Muscle layer of duodenum (tissue), 2 donors: ENCODE data around the gene RFX3.

ENCODE experiments used
- H3K27ac ChIP-seq: one replicate; pipeline ENCODE4 v1.7.0; 2013; ENCODE audit warnings: mild to moderate bottlenecking, low read length
- H3K27me3 ChIP-seq: one replicate; pipeline ENCODE4 v1.7.0; 2013; ENCODE audit warnings: low read depth, mild to moderate bottlenecking, control low read depth, low read length
- H3K36me3 ChIP-seq, 2 donors: one replicate each; pipeline ENCODE4 v1.7.0; 2013; ENCODE audit warnings: low read length in 2 of 2, control low read depth in 1 of 2, mild to moderate bottlenecking in 1 of 2; ENCODE audit not compliant: insufficient read depth in 2 of 2, control insufficient read depth in 1 of 2
- H3K4me1 ChIP-seq, 2 donors: one replicate each; pipeline ENCODE4 v1.7.0; 2013; ENCODE audit warnings: low read length in 2 of 2, mild to moderate bottlenecking in 2 of 2, control low read depth in 1 of 2, moderate library complexity in 1 of 2; ENCODE audit not compliant: insufficient read depth in 2 of 2, control insufficient read depth in 1 of 2
- H3K4me3 ChIP-seq, 2 donors: one replicate each; pipeline ENCODE4 v1.7.0; 2013; ENCODE audit warnings: low read length in 2 of 2, low read depth in 1 of 2, mild to moderate bottlenecking in 1 of 2
- H3K9me3 ChIP-seq, 2 donors: one replicate each; pipeline ENCODE4 v1.7.0; 2013; ENCODE audit warnings: low read length in 2 of 2, control low read depth in 1 of 2, mild to moderate bottlenecking in 1 of 2; ENCODE audit not compliant: control insufficient read depth in 1 of 2
- donor health status: healthy.

Gene RFX3

GRCh38 chr9:3474821-3475220 lies 51.0 kb downstream of the RFX3 start:
- Histone ChIP-seq H3K4me3 (no peak overlapping the region), H3K27me3 (no peaks in the 10 kb centered on the region), H3K27ac (no peak overlapping the region), H3K4me1 (no peaks in the 10 kb centered on the region), H3K9me3 (peaks cover 0 to 8% of the 10 kb centered on the region in 2 donors), H3K36me3 (peaks cover 0 to 4% of the 10 kb centered on the region in 2 donors)

GRCh38 chr9:3473405-3473804 lies 52.4 kb downstream of the RFX3 start:
- H3K4me3 ChIP-seq: no peak overlapping the region
- H3K27ac ChIP-seq: no peak overlapping the region
- H3K27me3 ChIP-seq: no peaks in the 10 kb centered on the region

GRCh38 chr9:3471883-3472282 lies 53.9 kb downstream of the RFX3 start:
- Histone ChIP-seq H3K27me3 (no peaks in the 10 kb centered on the region), H3K27ac (no peak overlapping the region), H3K4me1 (peaks cover 0 to 6% of the 10 kb centered on the region in 2 donors)

More at GRCh38 chr9:3473405-3473804, 52.4 kb downstream of the RFX3 start:
- H3K9me3 ChIP-seq: peaks cover 0 to 6% of the 10 kb centered on the region in 2 donors
- no peaks in the 10 kb centered on the region for H3K4me1 ChIP-seq
- H3K36me3 ChIP-seq: peaks cover 0 to under 1% of the 10 kb centered on the region in 2 donors

GRCh38 chr9:3468421-3469205 lies 57.2 kb downstream of the RFX3 start:
- Histone ChIP-seq H3K36me3 (no peaks in the 10 kb centered on the region), H3K4me3 (no peak overlapping the region), H3K27me3 (no peaks in the 10 kb centered on the region), H3K27ac (no peak overlapping the region), H3K4me1 (peaks cover 0 to 6% of the 10 kb centered on the region in 2 donors), H3K9me3 (no peaks in the 10 kb centered on the region)

More at GRCh38 chr9:3471883-3472282, 53.9 kb downstream of the RFX3 start:
- H3K9me3 ChIP-seq: no peaks in the 10 kb centered on the region
- no peaks in the 10 kb centered on the region for H3K36me3 ChIP-seq
- H3K4me3 ChIP-seq: no peak overlapping the region

- no peaks in the 10 kb centered on the region for H3K36me3 ChIP-seq
- H3K4me1 ChIP-seq: peaks cover 0 to 6% of the 10 kb centered on the region in 2 donors
- H3K4me3 ChIP-seq: no peak overlapping the region
- H3K9me3 ChIP-seq: no peaks in the 10 kb centered on the region
- H3K27me3 ChIP-seq: no peaks in the 10 kb centered on the region
- H3K27ac ChIP-seq: no peak overlapping the region
Observed at GRCh38 chr9:3467593-3468219, 58.1 kb downstream of the RFX3 start.

- no peaks in the 10 kb centered on the region for H3K9me3 ChIP-seq
- no peak overlapping the region for H3K27ac ChIP-seq
- peaks cover 0 to 6% of the 10 kb centered on the region in 2 donors for H3K4me1 ChIP-seq
- no peak overlapping the region for H3K4me3 ChIP-seq
- no peaks in the 10 kb centered on the region for H3K36me3 ChIP-seq
- no peaks in the 10 kb centered on the region for H3K27me3 ChIP-seq
Observed at GRCh38 chr9:3464033-3464638, 61.7 kb downstream of the RFX3 start.

- no peaks in the 10 kb centered on the region for H3K36me3 ChIP-seq
- H3K4me3 ChIP-seq: no peak overlapping the region
- no peaks in the 10 kb centered on the region for H3K4me1 ChIP-seq
- H3K27me3 ChIP-seq: no peaks in the 10 kb centered on the region
- no peaks in the 10 kb centered on the region for H3K9me3 ChIP-seq
- no peak overlapping the region for H3K27ac ChIP-seq
Observed at GRCh38 chr9:3458806-3459475, 66.9 kb downstream of the RFX3 start.

- no peaks in the 10 kb centered on the region for H3K27me3 ChIP-seq
- no peaks in the 10 kb centered on the region for H3K4me1 ChIP-seq
- no peak overlapping the region for H3K27ac ChIP-seq
- H3K4me3 ChIP-seq: no peak overlapping the region
- no peaks in the 10 kb centered on the region for H3K9me3 ChIP-seq
- H3K36me3 ChIP-seq: no peaks in the 10 kb centered on the region
Observed at GRCh38 chr9:3457175-3457574, 68.6 kb downstream of the RFX3 start.

GRCh38 chr9:3455717-3456116 lies 70.1 kb downstream of the RFX3 start:
- Histone ChIP-seq H3K4me1 (no peaks in the 10 kb centered on the region), H3K27ac (no peak overlapping the region), H3K27me3 (no peaks in the 10 kb centered on the region), H3K36me3 (no peaks in the 10 kb centered on the region), H3K9me3 (no peaks in the 10 kb centered on the region), H3K4me3 (no peak overlapping the region)

- Histone ChIP-seq H3K4me1 (no peaks in the 10 kb centered on the region), H3K27ac (no peak overlapping the region), H3K9me3 (no peaks in the 10 kb centered on the region), H3K27me3 (no peaks in the 10 kb centered on the region), H3K36me3 (no peaks in the 10 kb centered on the region), H3K4me3 (no peak overlapping the region)
Observed at GRCh38 chr9:3455094-3455493, 70.7 kb downstream of the RFX3 start.

GRCh38 chr9:3451956-3452355 lies 73.8 kb downstream of the RFX3 start:
- Histone ChIP-seq H3K27me3 (no peaks in the 10 kb centered on the region), H3K4me1 (peaks cover 0 to 7% of the 10 kb centered on the region in 2 donors), H3K9me3 (no peaks in the 10 kb centered on the region), H3K4me3 (no peak overlapping the region), H3K36me3 (no peaks in the 10 kb centered on the region), H3K27ac (no peak overlapping the region)
